HG02938 (cell line): ENCODE results near the gene FBXL4.
"Not testable (repeated sequence)": the region's sequence is repeated elsewhere in the genome, so short reads cannot be mapped to it uniquely, and the experiment has no call there.

ENCODE experiments used
- ATAC-seq: cut with Tn5 transposase; IDR thresholded peaks from one replicate; pipeline ENCODE4 v1.9.1; 2021; ENCODE audit warnings: mild to moderate bottlenecking, moderate library complexity; ENCODE audit not compliant: unreplicated experiment

Gene FBXL4

DNA sequence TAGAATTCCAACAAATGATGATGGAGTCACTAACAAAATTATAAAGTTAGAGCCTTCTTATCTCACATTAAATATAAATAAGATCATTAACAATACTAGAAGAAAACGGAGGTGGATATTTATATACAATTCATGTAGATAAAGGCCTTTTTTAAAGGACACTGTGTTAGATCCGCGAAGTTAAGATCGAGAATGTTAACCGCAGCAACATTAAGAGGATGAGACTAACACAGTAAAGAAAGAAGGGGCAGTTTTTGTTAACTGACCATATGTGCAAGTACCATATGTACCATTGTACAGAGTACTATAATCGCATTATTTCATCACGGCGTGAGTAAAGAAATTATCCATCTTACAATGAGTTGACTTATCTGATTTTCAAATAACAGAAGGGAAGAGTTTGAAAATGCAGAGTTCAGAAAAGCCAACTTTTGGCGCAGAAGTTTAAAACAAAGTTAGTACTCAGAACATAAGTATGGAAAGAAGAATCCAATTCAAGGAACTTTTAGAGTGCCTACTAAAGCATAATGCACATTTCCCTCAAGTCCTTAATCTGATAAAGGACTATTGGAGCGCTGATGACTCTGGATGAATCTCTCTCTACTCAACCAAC, 1.4 kb downstream of the FBXL4 start:
- no peak for ATAC-seq

DNA sequence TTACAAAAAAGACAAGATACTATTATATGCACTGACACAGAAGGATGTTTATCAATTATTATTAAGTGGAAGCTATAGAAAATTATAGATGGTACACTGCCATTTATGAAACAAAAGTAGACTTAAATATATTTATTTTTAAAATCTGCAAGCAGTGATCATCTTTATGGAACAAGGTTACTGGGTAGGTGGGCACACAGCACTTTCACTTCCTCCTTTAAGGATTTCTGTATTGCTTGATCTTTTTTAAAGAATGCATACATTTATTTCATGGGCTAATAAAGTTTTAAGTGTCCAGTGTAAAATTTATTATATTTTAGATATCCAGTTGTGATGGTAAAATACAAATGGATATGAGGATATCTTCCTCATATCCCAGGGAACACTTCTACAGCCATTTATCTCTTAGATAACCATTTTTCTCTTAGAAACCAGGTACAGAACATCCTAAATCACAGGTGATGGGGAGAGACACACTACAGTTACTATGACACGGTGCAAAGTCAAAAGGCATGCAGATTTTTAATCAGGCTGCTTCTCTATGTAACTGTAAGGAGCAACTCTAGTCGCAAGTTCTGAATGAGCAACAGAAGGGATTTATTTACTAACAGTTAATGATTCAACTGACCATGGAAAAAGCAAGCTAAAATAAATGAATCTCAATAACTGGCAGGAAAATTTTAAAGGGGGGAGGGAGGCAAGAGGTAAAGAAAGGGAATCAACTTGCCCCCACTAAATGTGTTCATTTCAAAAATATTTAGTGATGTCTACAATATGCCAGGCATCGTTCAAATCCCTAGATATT, 2.2 kb downstream of the FBXL4 start:
- no peak for ATAC-seq

GRCh38 chr6:98944598-98945081, 3.1 kb downstream of the FBXL4 start:
- no peak for ATAC-seq

DNA sequence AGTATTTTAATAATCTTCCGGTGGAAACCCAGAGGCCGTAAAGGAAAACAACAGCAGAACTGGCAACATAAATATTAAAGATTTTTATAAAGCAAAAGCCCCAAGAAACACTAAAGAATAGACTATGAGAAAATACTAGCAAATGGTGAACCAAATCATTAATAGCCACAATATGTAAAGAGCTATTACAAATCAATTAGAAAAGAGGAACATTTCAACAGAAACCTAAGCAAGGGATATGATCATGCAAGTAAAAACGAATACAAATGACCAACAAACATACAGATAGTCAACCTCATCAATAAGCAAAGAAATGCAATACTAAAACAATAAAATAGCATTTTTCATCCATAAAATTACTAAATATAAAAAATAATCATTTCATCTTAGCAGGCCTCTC, 3.6 kb downstream of the FBXL4 start:
- no peak for ATAC-seq

DNA sequence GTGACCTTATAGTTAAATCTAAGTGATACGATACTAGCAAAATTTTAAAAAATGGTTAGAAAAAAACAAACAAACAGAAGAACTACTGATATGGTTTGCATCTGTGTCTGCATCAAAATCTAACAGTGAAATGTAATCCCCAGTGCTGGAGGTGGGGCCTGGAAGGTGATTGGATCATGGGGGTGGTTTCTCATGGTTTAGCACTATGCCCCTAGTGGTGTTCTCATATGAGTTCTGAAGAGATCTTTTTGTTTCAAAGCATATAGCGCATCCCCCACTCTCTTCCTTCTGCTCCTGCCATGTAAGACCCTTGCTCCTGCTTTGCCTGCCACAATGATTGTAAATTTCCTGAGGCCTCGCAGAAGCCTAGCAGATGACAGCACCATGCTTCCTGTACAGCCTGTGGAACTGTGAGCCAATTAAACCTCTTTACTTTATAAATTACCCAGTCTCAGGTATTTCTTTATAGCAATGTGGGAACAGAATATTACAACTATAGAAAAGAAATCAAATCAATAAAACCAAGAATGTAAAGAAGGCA, 5.4 kb downstream of the FBXL4 start:
- no peak for ATAC-seq

GRCh38 chr6:98941319-98941718, 6.4 kb downstream of the FBXL4 start:
- ATAC-seq = no peak

- no peak for ATAC-seq
These were observed 10.4 kb downstream of the FBXL4 start for GRCh38 chr6:98937351-98937750.

- ATAC-seq = no peak
These were observed 15.4 kb downstream of the FBXL4 start for GRCh38 chr6:98932381-98932780.

- ATAC-seq = no peak
These were observed 16.1 kb downstream of the FBXL4 start for GRCh38 chr6:98931696-98932095.

GRCh38 chr6:98929498-98930060, 18.2 kb downstream of the FBXL4 start:
- ATAC-seq = no peak

- ATAC-seq = no peak
These were observed 19.1 kb downstream of the FBXL4 start for GRCh38 chr6:98928688-98929087.

GRCh38 chr6:98927534-98927933, 20.2 kb downstream of the FBXL4 start:
- no peak for ATAC-seq

DNA sequence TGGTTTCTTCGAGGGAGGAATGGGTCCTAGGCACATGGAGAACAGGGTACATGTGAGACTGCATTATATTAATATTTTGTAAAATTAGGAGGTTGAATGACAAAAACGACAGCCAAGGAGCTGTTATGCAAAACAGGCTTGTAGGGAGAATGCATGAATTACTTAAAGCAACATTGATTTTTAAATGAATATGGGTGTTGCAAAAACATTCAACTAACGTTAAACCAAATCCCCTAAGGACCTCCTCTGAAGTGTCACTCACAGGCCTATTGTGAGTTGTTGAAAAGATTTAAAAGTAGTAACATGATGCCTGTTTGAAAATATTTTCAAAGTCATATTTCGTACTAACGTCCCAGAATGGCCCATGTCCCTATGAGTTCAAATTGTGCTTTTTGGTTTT, 21.9 kb downstream of the FBXL4 start:
- ATAC-seq = no peak

DNA sequence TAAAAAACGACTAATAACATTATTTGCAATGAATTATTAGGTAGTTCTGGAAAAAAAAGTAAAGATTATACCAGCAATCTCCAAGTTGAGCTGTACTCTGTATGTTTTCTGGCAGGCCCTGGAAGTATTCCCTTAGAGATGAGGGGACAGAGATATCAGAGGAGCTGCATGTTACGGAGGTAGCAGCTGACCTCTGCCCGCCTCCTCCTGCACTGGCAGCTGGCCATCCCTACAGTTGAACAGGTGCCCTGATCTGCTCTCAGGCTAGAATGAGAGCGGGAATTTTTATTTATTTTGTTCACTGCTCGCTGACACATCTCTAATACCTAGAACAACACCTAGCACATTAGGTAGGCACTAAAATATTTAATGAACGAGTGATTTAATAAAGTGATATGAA, 23.1 kb downstream of the FBXL4 start:
- ATAC-seq = no peak

GRCh38 chr6:98920904-98921431, 26.8 kb downstream of the FBXL4 start:
- ATAC-seq = peak; percentile 95

DNA sequence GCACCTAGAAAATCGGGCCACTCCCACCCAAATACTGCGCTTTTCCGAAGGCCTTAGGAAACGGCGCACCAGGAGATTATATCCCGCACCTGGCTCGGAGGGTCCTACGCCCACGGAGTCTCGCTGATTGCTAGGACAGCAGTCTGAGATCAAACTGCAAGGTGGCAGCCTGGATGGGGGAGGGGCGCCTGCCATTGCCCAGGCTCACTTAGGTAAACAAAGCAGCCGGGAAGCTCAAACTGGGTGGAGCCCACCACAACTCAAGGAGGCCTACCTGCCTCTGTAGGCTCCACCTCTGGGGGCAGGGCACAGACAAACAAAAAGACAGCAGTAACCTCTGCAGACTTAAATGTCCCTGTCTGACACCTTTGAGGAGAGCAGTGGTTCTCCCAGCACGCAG, 36.8 kb downstream of the FBXL4 start:
- not testable (repeated sequence) for ATAC-seq

GRCh38 chr6:98909236-98909635, 38.5 kb downstream of the FBXL4 start:
- ATAC-seq = no peak

GRCh38 chr6:98906342-98906741, 41.4 kb downstream of the FBXL4 start:
- ATAC-seq = not testable (repeated sequence)

DNA sequence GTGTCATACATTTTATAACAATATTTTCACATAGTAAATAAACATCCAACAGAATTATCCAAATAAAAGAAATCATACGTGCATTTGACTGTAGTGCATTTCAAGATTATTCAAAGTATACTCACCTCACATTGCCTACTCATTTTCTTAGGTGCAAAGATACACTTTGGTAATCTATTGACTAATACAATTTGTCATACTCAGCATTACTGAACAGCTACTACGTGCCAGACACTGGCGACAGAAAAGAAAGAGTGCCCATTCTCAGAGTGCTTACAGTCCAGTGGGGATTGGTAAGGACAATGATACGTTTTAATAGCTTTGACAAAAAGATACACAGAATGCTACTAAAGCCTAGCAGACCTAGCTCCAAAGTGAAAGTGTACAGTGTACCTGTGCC, 42.0 kb downstream of the FBXL4 start:
- no peak for ATAC-seq

DNA sequence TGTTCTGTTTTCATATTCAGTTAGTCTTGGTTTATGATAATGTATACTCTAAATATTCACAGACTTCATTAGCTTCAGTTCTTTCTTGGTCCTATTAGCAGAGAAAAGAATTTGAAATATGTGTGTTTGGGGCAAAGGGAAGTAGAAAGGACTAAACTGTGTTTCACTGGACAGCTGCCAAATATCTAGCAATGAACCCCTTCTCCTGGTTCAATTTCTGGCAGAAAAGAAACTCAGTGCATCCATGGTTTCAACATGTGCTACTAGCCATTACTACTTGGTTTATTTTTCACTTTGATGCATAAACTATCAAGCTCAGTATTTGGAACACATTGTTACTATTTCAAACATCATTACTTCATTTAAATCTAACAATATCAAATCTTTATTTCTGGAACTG, 43.6 kb downstream of the FBXL4 start:
- no peak for ATAC-seq

GRCh38 chr6:98900706-98901105, 47.0 kb downstream of the FBXL4 start:
- ATAC-seq = no peak

- no peak for ATAC-seq
These were observed 52.9 kb downstream of the FBXL4 start for GRCh38 chr6:98894810-98895209.
